ENCODE measurements around the gene UQCRHL. TPM values are rescaled to one million over a fixed set of nuclear protein-coding genes. Genes with fewer than 3 reads are reported as not detected.

Gene UQCRHL
- total RNA-seq, 3 donors from 2014 or later: 1.2 to 2.1 (median 1.7) TPM

DNA sequence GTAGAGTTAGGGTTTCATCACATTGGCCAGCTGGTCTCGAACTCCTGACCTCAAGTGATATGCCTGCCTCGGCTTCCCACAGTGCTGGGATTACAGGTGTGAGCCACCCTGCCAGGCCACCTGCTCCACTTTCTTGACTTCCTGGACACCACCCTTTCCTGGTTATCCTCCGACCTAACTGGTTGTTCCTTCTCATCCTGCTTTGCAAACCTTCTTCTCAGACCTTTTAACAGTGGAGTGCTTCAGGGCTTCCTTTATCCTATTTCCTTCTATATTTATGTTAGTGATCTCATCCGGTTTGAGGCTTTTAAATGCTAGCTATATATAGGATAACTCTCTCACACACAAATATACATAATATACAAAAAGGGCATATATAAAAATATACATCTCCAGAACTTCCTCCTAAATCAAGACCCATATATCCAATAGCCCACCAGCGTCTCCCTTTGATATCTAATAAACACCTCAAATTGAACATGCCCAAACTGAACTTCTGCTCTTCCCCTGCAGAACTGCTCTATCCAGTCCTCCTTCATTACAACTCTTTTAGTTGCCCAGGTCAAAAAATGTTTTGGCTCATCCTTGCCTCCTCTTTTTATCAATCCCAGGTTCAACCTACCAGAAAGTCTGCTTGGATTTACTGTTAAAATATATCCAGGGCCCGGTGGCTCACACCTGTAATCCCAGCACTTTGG, 19.5 kb upstream of the UQCRHL start:
- no peaks in the 10 kb centered on the region for H3K9me3 Mint-ChIP-seq

DNA sequence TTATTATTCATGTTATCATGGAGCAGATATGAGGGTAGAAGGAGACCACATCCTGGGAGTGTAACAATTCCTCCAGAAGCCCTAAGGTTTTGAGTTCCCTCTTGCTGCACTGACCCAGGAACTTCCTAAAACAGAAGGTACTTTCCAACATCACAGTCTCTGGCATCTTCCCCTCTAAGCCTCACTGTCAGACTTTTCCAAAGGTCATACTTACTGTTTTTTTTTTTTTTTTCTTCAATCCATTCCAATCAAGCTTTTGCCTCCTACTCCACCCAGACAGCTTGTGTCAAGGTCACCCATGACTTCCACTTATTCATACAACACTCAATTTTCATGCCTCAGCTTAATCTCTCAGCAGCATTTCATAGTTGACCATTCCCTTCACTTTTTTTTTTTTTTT, 18.4 kb upstream of the UQCRHL start:
- no peaks in the 10 kb centered on the region for H3K27me3 Mint-ChIP-seq (ENCODE audit: low read depth)
- H3K36me3 Mint-ChIP-seq (ENCODE audit: insufficient read depth): no peaks in the 10 kb centered on the region
- H3K4me3 Mint-ChIP-seq: no peak overlapping the region
- H3K9me3 Mint-ChIP-seq: no peaks in the 10 kb centered on the region
- ATAC-seq: no peak
- H3K4me1 Mint-ChIP-seq (ENCODE audit: low read depth): peaks cover 19% of the 10 kb centered on the region
- no peak for DNase-seq

More for the DNA sequence above, 19.5 kb upstream of the UQCRHL start:
- DNase-seq (no peak), ATAC-seq (no peak)
- peaks cover 23% of the 10 kb centered on the region for H3K4me1 Mint-ChIP-seq (ENCODE audit: low read depth)
- H3K27me3 Mint-ChIP-seq (ENCODE audit: low read depth): no peaks in the 10 kb centered on the region
- no peak overlapping the region for H3K4me3 Mint-ChIP-seq
- peaks cover 4% of the 10 kb centered on the region for H3K36me3 Mint-ChIP-seq (ENCODE audit: insufficient read depth)

DNA sequence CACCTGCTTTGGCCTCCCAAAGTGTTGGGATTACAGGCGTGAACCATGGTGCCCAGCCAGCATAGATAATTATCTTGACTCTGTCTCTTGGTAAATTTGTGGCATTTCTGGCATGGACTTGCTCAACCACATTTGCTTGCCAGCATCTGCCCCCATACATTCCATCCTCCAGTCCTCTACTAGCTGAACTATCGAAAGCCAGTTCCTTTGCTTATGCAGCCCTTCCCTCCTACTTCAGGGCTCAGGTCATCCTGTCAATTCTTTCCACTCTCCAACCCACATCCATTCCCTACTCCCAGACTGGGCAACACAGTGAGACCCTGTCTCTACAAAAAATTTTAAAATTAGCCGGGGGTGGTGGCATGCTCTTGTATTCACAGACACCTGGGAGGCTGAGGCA, 13.0 kb upstream of the UQCRHL start:
- Mint-ChIP-seq H3K27me3 (ENCODE audit: low read depth) (no peaks in the 10 kb centered on the region), H3K4me3 (no peak overlapping the region), H3K4me1 (ENCODE audit: low read depth) (peaks cover 3% of the 10 kb centered on the region), H3K9me3 (no peaks in the 10 kb centered on the region), H3K36me3 (ENCODE audit: insufficient read depth) (no peaks in the 10 kb centered on the region)
- ATAC-seq (no peak), DNase-seq (no peak)

DNA sequence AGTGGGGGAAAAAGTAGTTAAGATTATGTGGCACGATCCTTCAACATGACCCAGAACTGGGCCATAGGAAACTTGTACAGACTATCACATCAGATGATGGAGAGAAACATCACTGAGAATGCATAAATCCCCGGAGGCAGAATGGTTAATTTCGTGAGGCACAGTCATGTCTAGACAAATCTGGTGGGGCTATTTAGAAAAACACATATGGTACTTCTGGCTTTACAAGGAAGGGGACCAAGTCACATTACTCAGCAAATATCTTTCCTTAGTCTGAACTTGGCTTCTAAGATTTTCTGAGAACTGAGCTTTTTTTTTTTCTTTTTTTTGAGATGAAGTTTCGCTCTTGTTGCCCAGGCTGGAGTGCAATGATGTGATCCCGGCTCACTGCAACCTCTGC, 9.2 kb upstream of the UQCRHL start:
- DNase-seq (no peak), ATAC-seq (no peak)
- H3K27me3 Mint-ChIP-seq (ENCODE audit: low read depth): no peaks in the 10 kb centered on the region
- H3K4me3 Mint-ChIP-seq: no peak overlapping the region
- H3K36me3 Mint-ChIP-seq (ENCODE audit: insufficient read depth): no peaks in the 10 kb centered on the region
- H3K9me3 Mint-ChIP-seq: no peaks in the 10 kb centered on the region
- peaks cover 4% of the 10 kb centered on the region for H3K4me1 Mint-ChIP-seq (ENCODE audit: low read depth)

DNA sequence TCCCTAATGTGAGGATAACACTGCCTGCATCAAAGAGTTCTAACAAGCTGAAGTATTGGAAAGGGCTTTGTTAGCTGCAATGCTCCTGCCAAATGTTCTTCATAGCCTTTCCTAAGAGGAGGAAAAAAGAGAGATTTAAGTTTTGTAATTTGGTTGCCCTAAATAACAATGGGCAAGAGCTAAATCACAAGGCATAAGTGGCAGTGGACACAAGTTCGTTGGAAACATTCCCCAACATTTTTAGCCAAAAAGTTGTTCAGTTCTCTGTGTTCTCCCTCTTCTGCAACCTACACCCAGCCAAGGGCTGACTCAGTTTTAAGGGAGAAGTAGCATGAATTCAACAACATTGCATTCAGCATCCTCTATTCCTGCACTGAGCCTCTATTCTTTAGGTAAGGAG, 2.6 kb upstream of the UQCRHL start:
- Mint-ChIP-seq H3K4me1 (ENCODE audit: low read depth) (no peaks in the 10 kb centered on the region), H3K4me3 (no peak overlapping the region), H3K9me3 (no peaks in the 10 kb centered on the region), H3K27me3 (ENCODE audit: low read depth) (no peaks in the 10 kb centered on the region), H3K36me3 (ENCODE audit: insufficient read depth) (no peaks in the 10 kb centered on the region)
- ATAC-seq: no peak
- no peak for DNase-seq

DNA sequence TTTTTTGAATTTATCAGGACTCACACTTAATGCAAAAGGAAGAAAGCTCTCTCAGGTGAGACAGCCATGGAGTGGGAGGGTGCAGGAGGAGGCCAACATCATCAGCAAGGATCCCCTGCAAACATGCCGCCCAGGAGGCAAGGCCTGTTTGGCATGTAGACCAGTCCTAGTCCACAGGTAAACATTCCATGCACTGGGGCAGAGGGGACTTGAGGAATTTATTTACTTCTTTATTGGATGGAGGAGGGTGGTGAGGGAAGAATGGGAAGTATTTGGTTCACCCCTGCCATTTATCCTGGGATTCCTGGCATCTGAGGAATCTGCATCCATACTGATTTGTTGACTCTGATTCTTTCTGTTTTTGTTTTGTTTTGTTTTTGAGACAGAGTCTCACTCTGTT, 1.5 kb upstream of the UQCRHL start:
- DNase-seq (no peak), ATAC-seq (no peak)
- H3K36me3 Mint-ChIP-seq (ENCODE audit: insufficient read depth): no peaks in the 10 kb centered on the region
- H3K27me3 Mint-ChIP-seq (ENCODE audit: low read depth): no peaks in the 10 kb centered on the region
- no peaks in the 10 kb centered on the region for H3K9me3 Mint-ChIP-seq
- no peaks in the 10 kb centered on the region for H3K4me1 Mint-ChIP-seq (ENCODE audit: low read depth)
- no peak overlapping the region for H3K4me3 Mint-ChIP-seq

DNA sequence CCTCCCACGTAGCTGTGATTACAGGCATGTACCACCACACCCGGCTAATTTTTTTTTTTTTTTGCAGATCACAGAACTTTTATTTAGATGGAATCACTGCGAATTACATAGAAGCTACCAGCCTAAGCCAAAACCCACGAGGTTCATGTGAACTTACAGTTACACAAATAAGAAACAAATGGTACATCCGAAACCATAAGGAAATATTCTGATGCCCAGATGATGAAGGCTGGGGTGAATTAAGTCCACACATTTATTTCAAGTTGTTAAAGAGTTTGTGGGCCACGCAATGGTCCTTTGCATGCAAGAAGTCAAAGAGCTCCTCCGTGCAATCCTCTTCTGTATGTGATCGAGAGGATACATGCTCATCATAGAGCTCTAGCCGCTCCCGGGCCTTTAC, 328 bp downstream of the UQCRHL start:
- Mint-ChIP-seq H3K27me3 (ENCODE audit: low read depth) (no peaks in the 10 kb centered on the region), H3K36me3 (ENCODE audit: insufficient read depth) (no peaks in the 10 kb centered on the region), H3K9me3 (no peaks in the 10 kb centered on the region), H3K4me1 (ENCODE audit: low read depth) (no peaks in the 10 kb centered on the region), H3K4me3 (no peak overlapping the region)
- DNase-seq (no peak), ATAC-seq (no peak)

DNA sequence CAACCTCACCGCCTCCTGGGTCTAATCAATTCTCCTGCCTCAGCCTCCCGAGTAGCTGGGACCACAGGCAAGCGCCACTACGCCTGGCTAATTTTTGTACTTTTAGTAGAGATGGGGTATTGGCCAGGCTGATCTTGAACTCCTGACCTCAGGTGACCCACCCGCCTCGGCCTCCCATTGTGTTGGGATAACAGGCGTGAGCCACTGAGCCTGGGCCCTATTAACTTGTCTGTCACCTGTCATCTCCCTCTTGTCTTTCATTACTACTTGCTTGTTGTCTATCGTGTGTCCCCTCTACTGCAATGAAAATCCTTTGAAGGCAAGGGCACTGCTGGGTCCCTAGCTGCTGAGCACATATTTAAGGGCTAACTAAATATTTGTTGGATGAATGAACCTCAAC, 3.4 kb downstream of the UQCRHL start:
- H3K27me3 Mint-ChIP-seq (ENCODE audit: low read depth): peaks cover 7% of the 10 kb centered on the region

DNA sequence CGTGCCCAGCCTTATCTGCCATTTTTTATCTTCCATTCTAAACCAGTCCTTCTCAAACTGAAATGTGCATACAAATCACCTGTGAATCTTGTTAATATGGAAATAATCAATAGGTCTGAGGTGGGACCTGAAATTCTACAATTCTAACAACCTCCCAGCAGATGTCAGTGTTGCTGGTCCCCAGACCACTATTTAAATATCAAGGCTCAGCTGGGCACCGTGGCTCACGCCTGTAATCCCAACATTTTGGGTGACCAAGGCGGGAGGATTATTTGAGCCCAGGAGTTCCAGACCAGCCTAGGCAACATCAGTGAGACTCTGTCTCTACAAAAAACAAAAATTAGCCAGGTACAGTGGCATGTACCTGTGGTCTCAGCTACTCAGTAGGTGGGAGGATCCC, 4.1 kb downstream of the UQCRHL start:
- Mint-ChIP-seq H3K36me3 (ENCODE audit: insufficient read depth) (no peaks in the 10 kb centered on the region), H3K4me3 (no peak overlapping the region), H3K27me3 (ENCODE audit: low read depth) (peaks cover 7% of the 10 kb centered on the region), H3K9me3 (no peaks in the 10 kb centered on the region), H3K4me1 (ENCODE audit: low read depth) (no peaks in the 10 kb centered on the region)
- ATAC-seq: peak; percentile 32 to 43
- DNase-seq: peak; percentile 11

More for the DNA sequence above, 3.4 kb downstream of the UQCRHL start:
- DNase-seq: no peak
- Mint-ChIP-seq H3K4me1 (ENCODE audit: low read depth) (no peaks in the 10 kb centered on the region), H3K9me3 (no peaks in the 10 kb centered on the region), H3K4me3 (no peak overlapping the region), H3K36me3 (ENCODE audit: insufficient read depth) (no peaks in the 10 kb centered on the region)
- ATAC-seq: no peak

DNA sequence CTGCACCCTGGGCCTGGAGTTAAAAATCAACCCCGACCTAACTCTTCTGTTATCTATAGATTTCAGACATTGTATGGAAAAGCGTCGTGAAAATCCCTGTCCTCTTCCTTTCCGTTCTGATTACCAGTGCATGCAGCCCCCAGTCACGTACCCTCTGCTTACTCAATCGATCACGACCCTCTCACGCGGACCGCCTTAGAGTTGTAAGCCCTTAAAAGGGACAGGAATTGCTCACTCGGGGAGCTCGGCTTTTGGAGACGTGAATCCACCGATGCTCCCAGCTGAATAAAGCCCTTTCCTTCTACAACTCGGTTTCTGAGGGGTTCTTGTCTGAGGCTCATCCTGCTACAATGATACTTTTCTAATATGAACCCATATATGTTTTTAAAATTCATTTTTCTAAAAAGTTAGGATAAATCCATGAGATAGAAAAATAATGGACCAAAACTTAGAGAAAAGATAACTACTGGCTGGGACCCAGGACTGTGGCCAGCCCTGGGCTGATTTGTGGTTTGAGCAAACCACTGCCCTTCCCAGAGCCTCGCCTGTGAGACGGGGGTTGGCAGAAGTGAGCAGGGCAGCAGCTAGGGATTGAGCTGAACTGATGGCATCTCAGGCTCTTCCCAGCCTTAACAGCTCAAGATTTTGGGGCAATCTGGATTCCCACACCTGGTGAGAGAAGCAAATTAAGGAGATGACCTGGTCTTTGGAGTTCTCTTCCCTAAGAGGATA, 5.0 kb downstream of the UQCRHL start:
- DNase-seq: no peak
- no peaks in the 10 kb centered on the region for H3K9me3 Mint-ChIP-seq
- no peak for ATAC-seq
- no peaks in the 10 kb centered on the region for H3K4me1 Mint-ChIP-seq (ENCODE audit: low read depth)
- no peak overlapping the region for H3K4me3 Mint-ChIP-seq
- H3K27me3 Mint-ChIP-seq (ENCODE audit: low read depth): peaks cover 9% of the 10 kb centered on the region
- H3K36me3 Mint-ChIP-seq (ENCODE audit: insufficient read depth): no peaks in the 10 kb centered on the region

DNA sequence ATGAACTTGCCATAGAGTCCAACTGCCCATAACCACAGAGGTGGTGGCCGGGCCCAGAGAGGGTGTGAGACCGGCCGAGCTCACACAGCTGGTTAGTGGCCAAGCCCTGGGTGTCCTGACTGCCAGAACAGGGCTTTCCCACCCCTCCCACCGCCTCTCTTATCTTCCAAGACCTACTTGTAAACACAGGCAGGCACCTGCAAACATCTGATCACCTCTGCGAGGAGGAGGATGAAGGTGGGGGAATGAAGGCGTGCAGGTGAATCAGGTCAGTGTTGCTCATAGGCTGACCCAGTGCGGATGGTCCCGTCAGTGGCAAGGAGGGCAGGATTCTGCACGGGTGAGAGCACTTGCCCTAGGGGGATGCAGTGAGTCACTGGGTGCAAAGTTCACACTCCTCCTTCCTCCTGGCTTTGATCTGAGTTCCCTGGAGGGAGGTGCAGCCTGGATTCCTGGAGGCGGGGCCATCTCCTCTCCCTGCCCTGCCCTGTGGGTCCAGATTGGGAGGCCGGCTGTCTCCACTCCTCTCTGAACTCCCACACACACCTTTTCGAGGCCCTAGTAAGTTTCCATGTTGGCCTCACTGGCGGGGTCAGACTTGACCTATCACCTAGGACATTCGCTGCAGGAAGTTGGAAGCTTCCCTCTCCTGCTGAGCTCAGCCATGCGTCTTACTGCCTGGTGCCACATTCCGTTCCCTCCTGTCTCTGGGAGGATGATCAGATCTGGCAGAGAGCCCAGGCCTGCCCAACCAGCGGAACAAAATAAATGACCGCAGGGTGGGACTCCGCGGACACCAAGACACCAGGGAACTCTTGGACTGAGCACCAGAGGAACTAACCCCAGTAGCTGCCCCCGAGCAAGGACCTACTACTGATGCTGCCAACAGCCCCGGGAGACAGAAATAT, 7.3 kb downstream of the UQCRHL start:
- ATAC-seq (no peak), DNase-seq (no peak)
- H3K4me1 Mint-ChIP-seq (ENCODE audit: low read depth): no peaks in the 10 kb centered on the region
- H3K27me3 Mint-ChIP-seq (ENCODE audit: low read depth): peaks cover 9% of the 10 kb centered on the region
- no peaks in the 10 kb centered on the region for H3K9me3 Mint-ChIP-seq
- no peaks in the 10 kb centered on the region for H3K36me3 Mint-ChIP-seq (ENCODE audit: insufficient read depth)
- H3K4me3 Mint-ChIP-seq: no peak overlapping the region

DNA sequence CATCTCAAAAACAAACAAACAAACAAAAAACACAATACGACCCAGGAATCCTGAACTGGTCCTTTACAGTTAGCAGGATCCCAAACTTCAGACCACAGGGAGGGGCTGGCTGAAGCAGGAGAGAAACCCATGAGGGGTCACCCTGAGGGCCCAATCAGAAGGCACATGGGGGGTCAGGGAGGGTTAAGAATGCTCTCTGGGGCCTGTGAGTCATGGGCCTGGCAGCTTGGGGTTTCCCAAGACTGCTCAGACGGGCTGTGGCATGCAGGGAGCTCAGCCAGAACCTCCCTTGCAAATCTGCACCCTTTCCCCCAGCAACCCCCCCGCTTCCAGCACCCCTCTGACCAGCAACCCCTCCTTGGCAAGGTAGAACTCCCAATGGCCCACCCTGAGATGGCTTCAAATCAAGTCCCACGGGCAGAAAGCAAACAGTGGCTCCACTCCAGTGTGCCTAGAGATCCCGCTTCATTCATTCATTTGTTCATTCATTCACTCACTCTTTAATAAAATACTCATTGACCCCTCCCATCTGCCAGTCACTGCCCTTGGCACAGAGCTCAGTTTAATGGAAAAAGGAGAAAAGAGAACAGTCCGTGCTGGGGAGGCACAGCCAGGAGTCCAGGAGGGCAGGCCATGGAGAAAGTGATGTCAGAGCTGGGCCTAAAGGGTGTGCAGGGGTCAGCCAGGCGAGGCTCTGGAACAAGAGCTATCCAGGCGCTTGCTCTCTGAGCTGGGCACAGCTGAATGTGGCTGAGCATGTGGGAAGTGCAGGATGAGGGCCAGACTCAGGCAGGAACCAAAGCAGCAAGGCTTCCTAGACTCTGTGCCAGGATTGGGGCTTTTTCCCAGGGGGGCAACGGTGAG, 8.2 kb downstream of the UQCRHL start:
- DNase-seq (no peak), ATAC-seq (peak; percentile 79 to 80)
- Mint-ChIP-seq H3K4me1 (ENCODE audit: low read depth) (no peaks in the 10 kb centered on the region), H3K4me3 (no peak overlapping the region), H3K27me3 (ENCODE audit: low read depth) (peaks cover 9% of the 10 kb centered on the region), H3K9me3 (no peaks in the 10 kb centered on the region), H3K36me3 (ENCODE audit: insufficient read depth) (no peaks in the 10 kb centered on the region)

DNA sequence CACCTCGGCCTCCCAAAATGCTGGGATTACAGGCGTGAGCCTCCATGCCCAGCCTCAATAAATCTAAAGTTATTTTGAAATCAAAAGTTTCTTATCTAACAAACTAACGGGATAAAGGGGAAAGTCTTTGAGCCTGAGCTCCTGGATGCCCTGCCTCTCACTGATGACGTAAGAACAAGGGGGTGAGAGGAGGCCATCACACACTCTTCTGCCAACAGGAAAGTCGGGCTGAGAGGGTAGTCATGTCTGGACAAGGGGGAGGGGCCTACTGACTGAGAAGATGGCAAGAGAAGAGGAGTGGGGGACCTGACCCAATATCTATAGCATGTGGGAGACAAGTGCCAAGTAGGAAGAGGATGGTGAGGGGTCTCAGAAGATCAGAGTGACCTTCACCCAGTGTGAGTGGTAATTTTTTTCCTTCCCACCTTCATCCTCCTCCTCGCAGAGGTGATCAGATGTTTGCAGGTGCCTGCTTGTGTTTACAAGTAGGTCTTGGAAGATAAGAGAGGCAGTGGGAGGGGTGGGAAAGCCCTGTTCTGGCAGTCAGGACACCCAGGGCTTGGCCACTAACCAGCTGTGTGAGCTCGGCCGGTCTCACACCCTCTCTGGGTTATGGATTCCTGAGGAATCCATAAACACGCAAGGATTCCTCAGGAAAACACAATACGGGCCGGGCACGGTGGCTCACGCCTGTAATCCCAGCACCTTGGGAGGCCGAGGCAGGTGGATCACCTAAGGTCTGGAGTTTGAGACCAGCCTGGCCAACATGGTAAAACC, 9.6 kb downstream of the UQCRHL start:
- no peak for DNase-seq
- no peak overlapping the region for H3K4me3 Mint-ChIP-seq
- H3K9me3 Mint-ChIP-seq: no peaks in the 10 kb centered on the region
- ATAC-seq: no peak
- peaks cover 9% of the 10 kb centered on the region for H3K27me3 Mint-ChIP-seq (ENCODE audit: low read depth)
- H3K36me3 Mint-ChIP-seq (ENCODE audit: insufficient read depth): no peaks in the 10 kb centered on the region
- no peaks in the 10 kb centered on the region for H3K4me1 Mint-ChIP-seq (ENCODE audit: low read depth)

Data from activated T-cell treated with anti-CD3 and anti-CD28 coated beads, Interleukin-2, amount 50 U/mL, for 4 hours (primary cell).